Mesothelial cell of epicardium (in vitro differentiated cells): Measurements from ENCODE around the gene SMAD6. TPM values are rescaled to one million over a fixed set of nuclear protein-coding genes. Genes with fewer than 3 reads are reported as not detected.

Source experiments
- DNase-seq, 2 experiments: peaks; one replicate each; pipeline ENCODE4 v3.0.0; 2021; ENCODE audit warnings: low spot score in 2 of 2; ENCODE audit not compliant: unreplicated experiment in 2 of 2
- H3K27ac Mint-ChIP-seq: 2 replicates; pipeline ENCODE4 v1.8.0; 2021; ENCODE audit warnings: mixed read lengths
- H3K27me3 Mint-ChIP-seq: 2 replicates; pipeline ENCODE4 v1.8.0; 2021; ENCODE audit warnings: low read depth, mixed read lengths
- H3K36me3 Mint-ChIP-seq: 2 replicates; pipeline ENCODE4 v1.8.0; 2021; ENCODE audit warnings: mixed read lengths
- H3K4me1 Mint-ChIP-seq: 2 replicates; pipeline ENCODE4 v1.8.0; 2021; ENCODE audit warnings: mixed read lengths
- H3K4me3 Mint-ChIP-seq: 2 replicates; pipeline ENCODE4 v1.8.0; 2021; ENCODE audit warnings: mild to moderate bottlenecking, moderate library complexity, mixed read lengths
- H3K9me3 Mint-ChIP-seq: 2 replicates; pipeline ENCODE4 v1.8.0; 2021; ENCODE audit warnings: mixed read lengths
- CTCF ChIP-seq: fragments of 200-600 bp; sonication (generic); IDR thresholded peaks from one replicate; pipeline ENCODE4 v1.5.0; 2021; ENCODE audit warnings: antibody characterized with exemption; ENCODE audit not compliant: unreplicated experiment
- total RNA-seq: library from RNA; stranded (reverse); gene quantifications from 3 replicates; pipeline ENCODE4 v1.2.1, GENCODE V29; 2021

The SMAD6 gene
- total RNA-seq, 1 donor from 2014 or later: 176 TPM

GRCh38 chr15:66761726-66762595 lies 59.9 kb downstream of the SMAD6 start:
- Mint-ChIP-seq H3K27me3 (no peaks in the 10 kb centered on the region), H3K4me3 (peak overlapping the region; percentile 38)
- DNase-seq: no peak

GRCh38 chr15:66763186-66764071 lies 61.4 kb downstream of the SMAD6 start:
- peak overlapping the region; percentile 98 for H3K27ac Mint-ChIP-seq
- H3K36me3 Mint-ChIP-seq: no peaks in the 10 kb centered on the region

More at GRCh38 chr15:66761726-66762595, 59.9 kb downstream of the SMAD6 start:
- Mint-ChIP-seq H3K27ac (peak overlapping the region; percentile 98), H3K9me3 (no peaks in the 10 kb centered on the region), H3K4me1 (peaks cover 97% of the 10 kb centered on the region), H3K36me3 (no peaks in the 10 kb centered on the region)
- no peak for TF ChIP-seq CTCF

DNA sequence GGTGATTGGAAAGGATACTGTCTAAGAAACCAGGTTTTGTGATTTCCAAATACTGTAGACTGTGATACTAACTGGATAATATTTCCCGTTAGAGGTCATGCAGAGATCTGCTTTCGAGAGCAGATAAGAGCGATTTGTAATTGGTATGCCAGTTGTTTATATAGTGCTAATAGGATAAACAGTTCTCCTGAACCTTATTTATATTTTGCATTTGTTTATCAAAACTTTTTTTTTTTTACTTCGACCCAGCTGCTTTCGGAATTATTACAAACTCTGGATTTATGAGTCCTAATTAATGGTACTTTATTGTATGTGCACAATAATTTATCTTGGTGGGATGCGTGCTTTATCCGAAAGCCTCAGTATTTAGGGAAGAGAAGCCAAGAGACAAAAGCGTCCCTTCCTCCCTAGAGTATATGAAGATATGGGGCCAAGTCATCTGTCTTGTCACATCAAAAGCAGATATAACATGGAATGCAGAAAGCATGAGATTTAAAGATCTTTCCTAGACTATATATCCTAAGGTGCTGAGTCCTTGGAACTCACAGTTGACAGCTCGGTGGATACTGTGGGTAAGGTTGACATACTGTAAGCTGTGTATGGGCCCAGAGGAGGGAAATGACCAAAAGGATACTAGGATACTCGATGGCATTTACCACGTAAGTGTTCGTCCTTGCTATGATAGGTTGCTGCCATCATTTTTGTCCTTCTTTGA lies 62.2 kb downstream of the SMAD6 start:
- peak overlapping the region; percentile 4 for H3K4me3 Mint-ChIP-seq
- no peaks in the 10 kb centered on the region for H3K27me3 Mint-ChIP-seq
- H3K4me1 Mint-ChIP-seq: peaks cover 92% of the 10 kb centered on the region
- H3K36me3 Mint-ChIP-seq: no peaks in the 10 kb centered on the region
- no peak for DNase-seq
- no peak for TF ChIP-seq CTCF
- peak overlapping the region; percentile 98 for H3K27ac Mint-ChIP-seq
- no peaks in the 10 kb centered on the region for H3K9me3 Mint-ChIP-seq

More at GRCh38 chr15:66763186-66764071, 61.4 kb downstream of the SMAD6 start:
- no peak for TF ChIP-seq CTCF
- Mint-ChIP-seq H3K9me3 (no peaks in the 10 kb centered on the region), H3K27me3 (no peaks in the 10 kb centered on the region), H3K4me1 (peaks cover 93% of the 10 kb centered on the region), H3K4me3 (peak overlapping the region; percentile 42)
- peak in 1 of 2 experiments; percentile 59 for DNase-seq

GRCh38 chr15:66765478-66766281 lies 63.6 kb downstream of the SMAD6 start:
- Mint-ChIP-seq H3K9me3 (no peaks in the 10 kb centered on the region), H3K36me3 (no peaks in the 10 kb centered on the region), H3K4me3 (peak overlapping the region; percentile 29), H3K27me3 (no peaks in the 10 kb centered on the region), H3K27ac (peak overlapping the region; percentile 98), H3K4me1 (peaks cover 87% of the 10 kb centered on the region)
- DNase-seq: peak; percentile 69 to 84
- no peak for TF ChIP-seq CTCF
